Fibroblast of skin of left biceps (primary cell): ENCODE data around the gene GYS2.
A peak's percentile ranks its signal among the peaks of the same experiment; 100 is the strongest.

Experiments
- DNase-seq, 2 experiments: peaks; one replicate each; pipeline ENCODE4 v3.0.0-alpha.2; 2013; ENCODE audit warnings: low read depth in 2 of 2

GYS2 gene

GRCh38 chr12:21505888-21506287, 98.8 kb downstream of the GYS2 start:
- no peak for DNase-seq

DNA sequence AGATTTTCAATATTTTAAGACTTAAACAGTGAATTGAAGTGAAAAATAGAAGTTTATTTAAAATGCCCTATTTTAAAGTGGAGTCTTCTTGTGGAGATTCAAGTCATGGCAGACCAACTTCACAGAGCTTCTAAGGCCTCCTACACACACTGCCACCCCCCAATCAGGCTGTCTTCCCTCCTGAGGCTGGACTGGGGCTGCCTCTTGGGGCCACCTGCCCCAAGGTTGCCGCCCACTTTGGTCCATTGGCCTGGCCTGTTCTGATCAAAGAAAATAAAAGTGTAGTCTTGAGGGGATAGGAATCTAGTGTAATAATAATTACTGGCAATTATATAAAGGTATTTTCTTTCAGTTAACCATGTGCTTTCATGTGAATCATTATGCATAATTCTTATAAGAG, 101.8 kb downstream of the GYS2 start:
- DNase-seq, result no peak

GRCh38 chr12:21502164-21502496, 102.5 kb downstream of the GYS2 start:
- DNase-seq, result no peak

DNA sequence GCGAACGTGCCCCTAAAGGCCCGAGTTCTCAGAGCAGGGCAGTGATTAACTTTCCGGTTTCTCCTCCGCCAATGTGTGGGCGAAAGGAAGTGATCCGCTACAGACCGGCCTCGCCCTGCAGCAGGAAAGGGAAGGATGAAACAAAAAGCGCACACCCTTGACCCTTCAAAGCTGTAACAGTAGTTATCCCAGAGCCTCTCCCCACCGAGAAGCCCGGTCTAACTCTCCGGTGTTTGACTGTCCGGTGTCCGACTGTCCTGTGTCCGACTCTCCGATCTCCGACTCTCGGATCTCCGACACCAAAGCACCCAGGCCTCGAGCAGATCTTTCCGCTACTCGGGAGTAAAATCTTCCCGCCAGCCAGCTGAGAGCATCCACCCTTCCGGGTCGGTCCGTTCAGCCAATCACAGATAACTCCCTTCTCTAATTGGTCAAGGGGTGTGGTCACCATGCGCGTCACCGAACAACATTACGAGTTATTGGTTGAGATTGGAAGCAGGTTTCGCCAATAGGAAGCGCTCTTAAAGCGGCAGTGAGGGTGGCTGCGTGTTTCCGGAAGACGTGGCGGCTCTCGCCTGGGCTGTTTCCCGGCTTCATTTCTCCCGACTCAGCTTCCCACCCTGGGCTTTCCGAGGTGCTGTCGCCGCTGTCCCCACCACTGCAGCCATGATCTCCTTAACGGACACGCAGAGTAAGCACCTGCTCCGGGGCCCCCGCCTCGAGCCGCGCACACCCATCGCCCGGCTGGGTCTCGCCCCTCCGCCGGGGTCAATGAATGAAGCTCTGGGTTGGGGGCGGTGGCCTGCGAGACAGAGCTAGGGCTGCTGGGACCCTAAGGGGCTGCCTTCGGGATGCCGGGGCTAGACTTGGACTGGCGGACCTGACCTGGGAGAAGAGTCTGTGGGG, 103.1 kb downstream of the GYS2 start, which contains the start of the genes GOLT1B and RECQL:
TSS of gene GOLT1B (plus strand) at position 532 of the 906 bp plus-strand sequence. CDS start at position 667, 135 bp downstream.
TSS of gene RECQL (minus strand) at position 378 of the 906 bp plus-strand sequence. CDS start 2,065 bp downstream, outside the sequence.
- peak; percentile 96 for DNase-seq

- no peak for DNase-seq
These were observed 103.8 kb downstream of the GYS2 start for GRCh38 chr12:21500786-21501257.

DNA sequence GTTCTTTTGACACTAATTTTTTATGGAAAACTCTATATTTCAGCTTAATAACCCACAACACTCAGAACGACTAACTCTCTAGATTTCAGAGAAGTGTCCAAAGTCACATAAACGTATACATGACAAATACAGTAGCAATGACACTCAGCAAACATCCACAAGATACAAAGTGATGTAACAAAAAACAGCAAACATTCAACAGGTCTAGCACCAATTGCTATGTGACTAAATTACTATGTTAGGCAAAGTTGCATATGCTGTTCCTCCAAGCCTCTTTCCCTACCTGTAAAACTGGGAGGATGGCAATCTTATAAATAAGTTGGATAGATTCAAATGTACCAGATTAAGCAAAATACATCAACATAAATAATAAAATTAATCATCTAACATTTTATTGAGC, 104.9 kb downstream of the GYS2 start:
- DNase-seq, result no peak
